GM12878 (cell line): ENCODE data around the gene GOLGA2. TPM values are rescaled to one million over a fixed set of nuclear protein-coding genes. Genes with fewer than 3 reads are reported as not detected.
A peak's percentile ranks its signal among the peaks of the same experiment; 100 is the strongest.

Experiments used
- ATAC-seq: fragments of 200-7000 bp; cut with Tn5 transposase; 3 replicates; pipeline ENCODE4 v1.9.1; 2020; ENCODE audit warnings: mild to moderate bottlenecking, moderate library complexity
- Bru-seq: library from RNA; stranded (reverse); fragments of 400-500 nt; gene quantifications from one replicate; lab custom pipeline; 2021; lab: Mats Ljungman, UMichigan
- BruChase-seq, 2 experiments: library from RNA; stranded (reverse); fragments of 400-500 nt; gene quantifications; one replicate each; lab custom pipeline; 2021; lab: Mats Ljungman, UMichigan
- BruUV-seq: library from RNA; stranded (reverse); fragments of 400-500 nt; replicated peaks from 2 replicates; lab custom pipeline; 2021; lab: Mats Ljungman, UMichigan
- CTCF ChIA-PET: fragments of 300-600 bp; sonication (Branson Sonifier 250); formaldehyde crosslinking; extraction: SDS; loops from one replicate; lab custom pipeline; 2021; ENCODE audit warnings: inconsistent platforms; lab: Yijun Ruan, JAX
- POLR2A ChIA-PET: fragments of 350-600 bp; formaldehyde crosslinking; extraction: SDS; loops from one replicate; lab custom pipeline; 2021; ENCODE audit warnings: inconsistent platforms; lab: Charles Lee
- RAD21 ChIA-PET: fragments of 300-600 bp; sonication (Branson Sonifier 250); formaldehyde crosslinking; loops from one replicate; lab custom pipeline; 2023; ENCODE audit warnings: antibody characterized with exemption; ENCODE audit not compliant: unreplicated experiment; lab: Charles Lee
- SMC1A ChIA-PET: fragments of 300-600 bp; sonication (Branson Sonifier 250); formaldehyde crosslinking; loops from one replicate; lab custom pipeline; 2023; ENCODE audit not compliant: unreplicated experiment, uncharacterized antibody; lab: Charles Lee
- DNase-seq: peaks from one replicate; pipeline ENCODE4 v3.0.0-alpha.2; 2011; ENCODE audit warnings: low read depth, low spot score
- FAIRE-seq: peaks from 3 replicates; lab custom pipeline; 2011; peaks lifted over from hg19 to GRCh38; lab: Jason Lieb, UNC
- H2AFZ ChIP-seq: 2 replicates; pipeline ENCODE4 v1.6.0; 2011; ENCODE audit warnings: low read depth, low read length, control low read depth; ENCODE audit not compliant: control insufficient read depth
- H3K27ac ChIP-seq: 2 replicates; pipeline ENCODE4 v1.5.1; 2011; ENCODE audit warnings: control low read depth; ENCODE audit not compliant: control insufficient read depth, insufficient read depth
- H3K27me3 ChIP-seq, 2 experiments: replicated peaks in 1 of 2; 2 replicates each; pipeline versions ENCODE4 v1.6.0 to v1.6.1; 2011; ENCODE audit warnings: low read length in 1 of 2; ENCODE audit not compliant: control insufficient read depth in 2 of 2, insufficient read depth in 2 of 2
- H3K36me3 ChIP-seq, 2 experiments: 2 replicates each; pipeline ENCODE4 v1.5.1; 2011; ENCODE audit warnings: low read length in 1 of 2; ENCODE audit not compliant: control insufficient read depth in 2 of 2, insufficient read depth in 2 of 2
- H3K4me1 ChIP-seq: 2 replicates; pipeline ENCODE4 v1.6.1; 2011; ENCODE audit warnings: mild to moderate bottlenecking, low read length, moderate library complexity, mixed read lengths; ENCODE audit not compliant: control insufficient read depth, insufficient read depth
- H3K4me2 ChIP-seq: 2 replicates; pipeline ENCODE4 v1.6.0; 2011; ENCODE audit warnings: control low read depth; ENCODE audit not compliant: control insufficient read depth, insufficient read depth
- H3K4me3 ChIP-seq: fragments of 200-600 bp; sonication (generic); 2 replicates; pipeline ENCODE4 v1.5.1; 2016
- H3K79me2 ChIP-seq: 2 replicates; pipeline ENCODE4 v1.6.0; 2011; ENCODE audit warnings: low read length; ENCODE audit not compliant: control insufficient read depth, insufficient read depth
- H3K9ac ChIP-seq: 2 replicates; pipeline ENCODE4 v1.8.0; 2011; ENCODE audit warnings: low read length, control low read depth, mixed read lengths; ENCODE audit not compliant: control insufficient read depth, insufficient read depth
- H3K9me3 ChIP-seq: replicated peaks from 3 replicates; pipeline ENCODE4 v1.5.1; 2011; ENCODE audit warnings: mild to moderate bottlenecking, low read length; ENCODE audit not compliant: control insufficient read depth, insufficient read depth
- H4K20me1 ChIP-seq: 2 replicates; pipeline ENCODE4 v1.6.0; 2011; ENCODE audit not compliant: control insufficient read depth, insufficient read depth
- BCL11A ChIP-seq: IDR thresholded peaks from 2 replicates; pipeline ENCODE4 v1.6.1; 2011; ENCODE audit warnings: low read depth, low read length
- BHLHE40 ChIP-seq, 2 experiments: fragments of 450-650 bp in 1 of 2; IDR thresholded peaks; 2 replicates each; pipeline ENCODE4 v1.6.1; 2011 to 2017; ENCODE audit warnings: low read depth in 2 of 2, borderline replicate concordance in 1 of 2, improper control_type of control experiment in 1 of 2, low read length in 1 of 2, mild to moderate bottlenecking in 1 of 2
- CHD1 ChIP-seq: IDR thresholded peaks from 2 replicates; pipeline ENCODE4 v1.6.1; 2012; ENCODE audit warnings: low read depth, low read length, improper control_type of control experiment
- CREM ChIP-seq: IDR thresholded peaks from 2 replicates; pipeline ENCODE4 v1.6.1; 2014; ENCODE audit warnings: antibody characterized with exemption, low read depth
- DPF2 ChIP-seq: fragments of 450-650 bp; IDR thresholded peaks from 2 replicates; pipeline ENCODE4 v1.6.1; 2017; ENCODE audit warnings: mild to moderate bottlenecking
- EED ChIP-seq: sonication (generic); IDR thresholded peaks from 2 replicates; pipeline ENCODE4 v1.6.1; 2016; ENCODE audit warnings: antibody characterized with exemption, low read depth
- ELK1 ChIP-seq: IDR thresholded peaks from 2 replicates; pipeline ENCODE4 v1.6.1; 2012; ENCODE audit warnings: low read depth, low read length, improper control_type of control experiment
- FOXM1 ChIP-seq: IDR thresholded peaks from 2 replicates; pipeline ENCODE4 v1.6.1; 2012; ENCODE audit warnings: low read depth, mild to moderate bottlenecking, inconsistent platforms, low read length, moderate library complexity
- GABPA ChIP-seq: IDR thresholded peaks from 2 replicates; pipeline ENCODE4 v1.6.1; 2014; ENCODE audit warnings: antibody characterized with exemption, low read depth, mild to moderate bottlenecking, inconsistent platforms
- HCFC1 ChIP-seq: fragments of 150-350 bp; IDR thresholded peaks from 2 replicates; pipeline ENCODE4 v1.6.1; 2014; ENCODE audit warnings: low read length
- HDAC2 ChIP-seq: fragments of 200-600 bp; sonication (generic); IDR thresholded peaks from 2 replicates; pipeline ENCODE4 v1.6.1; 2017
- IKZF1 ChIP-seq: fragments of 450-650 bp; conservative IDR thresholded peaks from 2 replicates; pipeline ENCODE4 v1.6.1; 2017; ENCODE audit warnings: antibody characterized with exemption, mild to moderate bottlenecking
- MXI1 ChIP-seq: fragments of 150-350 bp; IDR thresholded peaks from 2 replicates; pipeline ENCODE4 v1.6.1; 2011; ENCODE audit warnings: low read depth, mild to moderate bottlenecking, inconsistent platforms, low read length, improper control_type of control experiment
- NR2C2 ChIP-seq: IDR thresholded peaks from 2 replicates; pipeline ENCODE4 v1.6.1; 2011; ENCODE audit warnings: borderline replicate concordance, low read depth; ENCODE audit not compliant: control insufficient read depth, insufficient read length
- POLR2A ChIP-seq: IDR thresholded peaks from 2 replicates; pipeline ENCODE4 v1.6.1; 2011; ENCODE audit warnings: low read depth, mild to moderate bottlenecking, low read length
- TARDBP ChIP-seq: IDR thresholded peaks from 2 replicates; pipeline ENCODE4 v1.6.1; 2016; ENCODE audit warnings: borderline replicate concordance
- TBL1XR1 ChIP-seq: IDR thresholded peaks from 2 replicates; pipeline ENCODE4 v1.6.1; 2012; ENCODE audit warnings: low read depth, low read length, improper control_type of control experiment
- TCF3 ChIP-seq: IDR thresholded peaks from 2 replicates; pipeline ENCODE4 v1.6.1; 2012; ENCODE audit warnings: low read depth, mild to moderate bottlenecking, low read length, borderline replicate concordance; ENCODE audit not compliant: insufficient read depth
- WGBS: methylation state at CpG from one replicate; pipeline ENCODE4 v1.1.6; 2016; ENCODE audit warnings: low lambda C conversion rate; ENCODE audit not compliant: insufficient replicate concordance, insufficient coverage; ENCODE audit errors: missing lambda C conversion rate; 5-methylcytosine and 5-hydroxymethylcytosine counted together
- in situ Hi-C: fragments of 300-500 bp; cut with MboI; formaldehyde crosslinking; loops from 9 replicates; pipeline ENCODE4 v1.14.3; 2018; ENCODE audit warnings: mixed read lengths
- intact Hi-C: fragments of 100-400 bp; cut with micrococcal nuclease; formaldehyde crosslinking; loops from one replicate; pipeline ENCODE4 v1.14.2; 2022; ENCODE audit not compliant: unreplicated experiment
- long read RNA-seq, 2 experiments: library from polyadenylated mRNA; unstranded; transcript quantifications; one replicate each; pipeline ENCODE4 v2.0.0, GENCODE V29; 2019 to 2020
- polyA minus RNA-seq, 3 experiments: library from RNA; depleted of rRNA, polyadenylated mRNA; stranded (reverse); fragments of >200 nt; gene quantifications; 2 replicates each; pipeline ENCODE4 v1.2.3, GENCODE V29; 2011
- polyA plus RNA-seq, 11 experiments: library from polyadenylated mRNA; depleted of rRNA in 4 of 11; unstranded in 6 of 11; stranded (reverse) in 5 of 11; fragments of >200 nt; fragmentation: Nextera tagmentation in 4 of 11; fragmentation: Illumina TruSeq in 1 of 11; extraction: Ambion mirVana in 4 of 11; extraction: Trizol in 1 of 11; gene quantifications; 1 replicate in 1 of 11; 2 replicates in 10 of 11; pipeline versions ENCODE4 v1.2.1 to v1.2.3, GENCODE V29; 2011 to 2016; ENCODE audit warnings: inconsistent platforms in 2 of 11, missing spikeins in 2 of 11, low read depth in 1 of 11
- total RNA-seq, 4 experiments: library from RNA; depleted of rRNA in 3 of 4; stranded (reverse); fragments of >200 nt in 3 of 4; fragmentation: Illumina TruSeq in 1 of 4; extraction: Trizol in 1 of 4; gene quantifications; 2 replicates each; pipeline versions ENCODE4 v1.2.1 to v1.2.3, GENCODE V29; 2013 to 2021

The GOLGA2 gene
- 78.7 and 80.1 TPM in 2 replicates for total RNA-seq (2013; cell fraction: nucleolus; rRNA removed)
- total RNA-seq (2014; rRNA removed) (20.2 and 20.7 TPM in 2 replicates), total RNA-seq (2014; rRNA removed; fragmentation: Illumina TruSeq; extraction: Trizol) (18.3 and 19.2 TPM in 2 replicates), total RNA-seq (2021) (27.2 and 32.6 TPM in 2 replicates), polyA plus RNA-seq (2011; rRNA removed) (17.9 and 25.2 TPM in 2 replicates), polyA plus RNA-seq (2014; fragmentation: Illumina TruSeq; extraction: Trizol) (28.0 and 31.4 TPM in 2 replicates), polyA plus RNA-seq (2014; fragmentation: Nextera tagmentation; extraction: Ambion mirVana) (1 to 10 TPM; 5.9 to 8.0 TPM), polyA plus RNA-seq (2014; rRNA removed) (29.1 and 34.8 TPM in 2 replicates), polyA plus RNA-seq (2016; fragmentation: Nextera tagmentation; extraction: Ambion mirVana) (10 to 100 TPM in 1 of 2 experiments, 1 to 10 TPM in 1; 9.3 to 11.5 TPM), polyA minus RNA-seq (2011; rRNA and poly(A)+ RNA removed) (12.5 and 14.9 TPM in 2 replicates), Bru-seq, nascent RNA (percentile 87 among the genes with signal in this experiment), BruChase-seq, experiment 1, labeled RNA remaining after a 6-hour chase (percentile 96 among the genes with signal in this experiment), BruChase-seq, experiment 2, labeled RNA remaining after a 2-hour chase (percentile 95 among the genes with signal in this experiment)
- 32.4 TPM for polyA plus RNA-seq (2011; ENCODE audit: low read depth)
- 15.8 and 17.6 TPM in 2 replicates for polyA plus RNA-seq (2011; cell fraction: cytosol; rRNA removed)
- polyA plus RNA-seq (2011; cell fraction: nucleus; rRNA removed) = 41.2 and 49.1 TPM in 2 replicates
- 47.6 and 61.4 TPM in 2 replicates for polyA plus RNA-seq (2012)
- polyA minus RNA-seq (2011; cell fraction: cytosol; rRNA and poly(A)+ RNA removed) = 8.0 and 8.2 TPM in 2 replicates
- polyA minus RNA-seq (2011; cell fraction: nucleus; rRNA and poly(A)+ RNA removed) = 20.2 and 34.4 TPM in 2 replicates
- long read RNA-seq, experiment 1, partial matches to known transcripts = 1 of 2 reads
- long read RNA-seq, experiment 1, other reads (novel, unspliced or antisense) = 1 of 2 reads
- long read RNA-seq, experiment 2, partial matches to known transcripts = 8 of 12 reads
- long read RNA-seq, experiment 2, other reads (novel, unspliced or antisense) = 3 of 12 reads

- H3K4me3 ChIP-seq = peak within 1 kb of the TSS; percentile 99
- H3K4me1 ChIP-seq = 0 out of 2 replicates have a peak, but pooled peaks cover 4% of the 10 kb centered on the region
- SMC1A ChIA-PET = interaction anchor here (0.9 to 1.2 kb wide), 4 partner anchors 17 to 115 kb away, joined by 3 to 5 read pairs (median 4); partner anchors contain the start of gene BBLN
- no peaks in the 10 kb centered on the region for H3K9me3 ChIP-seq
- RAD21 ChIA-PET = interaction anchor here (0.9 to 1.0 kb wide), 2 partner anchors 20 to 147 kb away, joined by 3 to 4 read pairs; no protein-coding TSS in a partner anchor
- H3K27me3 ChIP-seq = no peaks in the 10 kb centered on the region
- H3K36me3 ChIP-seq = peaks cover 2 to 7% of the 10 kb centered on the region in 2 experiments
- in situ Hi-C loops (no loop called here), intact Hi-C loops (loop anchor here (1.0 kb wide), 1 partner anchor 47 kb away; the partner anchor contains the start of genes COQ4 and TRUB2)
- H3K9ac ChIP-seq = peak within 1 kb of the TSS; percentile 95
- peak within 1 kb of the TSS; percentile 89 for H3K27ac ChIP-seq
- FAIRE-seq = no peak
- H4K20me1 ChIP-seq = no peaks in the 10 kb centered on the region
- POLR2A ChIA-PET = interaction anchor here (0.6 to 1.3 kb wide), 12 partner anchors 10 to 203 kb away, joined by 3 to 7 read pairs (median 3); partner anchors contain the start of gene URM1
- DNase-seq = no peak
- H2AFZ ChIP-seq = peak within 1 kb of the TSS; percentile 89
- WGBS = 2% methylated on average over 34 of the region's 57 CpGs
- CTCF ChIA-PET = interaction anchor here (0.5 kb wide), 1 partner anchor 1351 kb away, joined by 3 read pairs; the partner anchor contains the start of gene NTMT1
- peaks cover 20% of the 10 kb centered on the region for H3K79me2 ChIP-seq
- peak; percentile 86 for ATAC-seq
- H3K4me2 ChIP-seq = peak within 1 kb of the TSS; percentile 97
- no TSS peak for BruUV-seq
- TF ChIP-seq ELK1 = no peak
- TF ChIP-seq HDAC2 = no peak
- 0 out of 2 replicates have a peak, but pooled peaks have one; percentile 8 for TF ChIP-seq POLR2A
- TF ChIP-seq TARDBP = no peak
- TF ChIP-seq TBL1XR1 = no peak
- TF ChIP-seq DPF2 = 0 out of 2 replicates have a peak, but pooled peaks have one; percentile 41
- no peak for TF ChIP-seq HCFC1
- no peak for TF ChIP-seq GABPA
- peak; percentile 82 for TF ChIP-seq CREM
- TF ChIP-seq FOXM1 = no peak
- no peak for TF ChIP-seq TCF3
- no peak for TF ChIP-seq NR2C2
- TF ChIP-seq EED = peak; percentile 30; the same call in 1 of the 2 replicates
- TF ChIP-seq BHLHE40 (IDR thresholded peaks at IDR 0.05; ENCODE audit: borderline replicate concordance in 1 of 2, low read depth in 2 of 2, low read length in 1 of 2) = peak in 1 of 2 experiments; percentile 22; a peak in 1 of 4 replicates
- no peak for TF ChIP-seq BCL11A
- TF ChIP-seq IKZF1 = peak; percentile 39
- no peak for TF ChIP-seq MXI1
- 0 out of 2 replicates have a peak, but pooled peaks have one; percentile 55 for TF ChIP-seq CHD1
Measured at GRCh38 chr9:128275198-128276007, at the start of gene GOLGA2. Gene GOLGA2, minus strand, starts transcription at chr9:128276007. Its CDS starts 31 bp downstream, at chr9:128275976.
